Smooth muscle cell (in vitro differentiated cells): ENCODE measurements around the gene HOXD11. TPM values are rescaled to one million over a fixed set of nuclear protein-coding genes. Genes with fewer than 3 reads are reported as not detected.

ENCODE experiments used
- DNase-seq: peaks from one replicate; lab custom pipeline; 2025; ENCODE audit not compliant: unreplicated experiment; lab: John Stamatoyannopoulos, UW
- H2AFZ ChIP-seq: fragments of 200-600 bp; sonication (generic); 2 replicates; pipeline ENCODE4 v1.6.0; 2016; ENCODE audit warnings: antibody characterized with exemption, low read depth, mild to moderate bottlenecking
- H3F3A ChIP-seq: fragments of 200-600 bp; sonication (generic); 2 replicates; pipeline ENCODE4 v1.6.0; 2017; ENCODE audit warnings: antibody characterized with exemption, low read depth
- H3K27ac ChIP-seq: fragments of 200-600 bp; sonication (generic); 2 replicates; pipeline ENCODE4 v1.5.1; 2016; ENCODE audit warnings: low read depth, mild to moderate bottlenecking
- H3K27me3 ChIP-seq: fragments of 200-600 bp; sonication (generic); 2 replicates; pipeline ENCODE4 v1.6.1; 2016; ENCODE audit warnings: low read depth, mild to moderate bottlenecking
- H3K36me3 ChIP-seq: fragments of 200-600 bp; sonication (generic); 2 replicates; pipeline ENCODE4 v1.5.1; 2016; ENCODE audit warnings: low read depth
- H3K4me1 ChIP-seq: fragments of 200-600 bp; sonication (generic); 2 replicates; pipeline ENCODE4 v1.5.1; 2016; ENCODE audit warnings: low read depth
- H3K4me2 ChIP-seq: fragments of 200-600 bp; sonication (generic); 2 replicates; pipeline ENCODE4 v1.6.0; 2016; ENCODE audit warnings: mild to moderate bottlenecking
- H3K4me3 ChIP-seq: fragments of 200-600 bp; sonication (generic); 2 replicates; pipeline ENCODE4 v1.5.1; 2016; ENCODE audit warnings: mild to moderate bottlenecking
- H3K79me2 ChIP-seq: fragments of 200-600 bp; sonication (generic); 2 replicates; pipeline ENCODE4 v1.6.0; 2016; ENCODE audit warnings: low read depth, mild to moderate bottlenecking
- H3K9ac ChIP-seq: fragments of 200-600 bp; sonication (generic); 2 replicates; pipeline ENCODE4 v1.6.0; 2016; ENCODE audit warnings: low read depth
- H3K9me3 ChIP-seq: fragments of 200-600 bp; sonication (generic); replicated peaks from 2 replicates; pipeline ENCODE4 v1.5.1; 2016; ENCODE audit warnings: low read depth
- H4K20me1 ChIP-seq: fragments of 200-600 bp; sonication (generic); 2 replicates; pipeline ENCODE4 v1.6.0; 2016; ENCODE audit warnings: low read depth
- WGBS: methylation state at CpG from one replicate; pipeline ENCODE4 v1.1.7; 2016; ENCODE audit warnings: low lambda C conversion rate; 5-methylcytosine and 5-hydroxymethylcytosine counted together
- polyA plus RNA-seq: library from polyadenylated mRNA; unstranded; fragments of >200 nt; fragmentation: Nextera tagmentation; extraction: Ambion mirVana; gene quantifications from 2 replicates; pipeline ENCODE4 v1.2.1, GENCODE V29; 2016
- total RNA-seq: library from RNA; depleted of rRNA; stranded (reverse); fragments of >200 nt; gene quantifications from 2 replicates; pipeline ENCODE4 v1.2.3, GENCODE V29; 2014
- TF ChIP-seq, protein P1 (sequence below): fragments of 200-600 bp; sonication (generic); IDR thresholded peaks from 2 replicates; pipeline ENCODE4 v1.5.1; 2017; ENCODE audit warnings: borderline replicate concordance, mild to moderate bottlenecking, antibody characterized with exemption; ENCODE audit not compliant: insufficient read depth, poor library complexity, severe bottlenecking

The HOXD11 gene
- total and polyA plus RNA-seq, 2 experiments from 2014 or later = 4.4 to 7.9 TPM

DNA sequence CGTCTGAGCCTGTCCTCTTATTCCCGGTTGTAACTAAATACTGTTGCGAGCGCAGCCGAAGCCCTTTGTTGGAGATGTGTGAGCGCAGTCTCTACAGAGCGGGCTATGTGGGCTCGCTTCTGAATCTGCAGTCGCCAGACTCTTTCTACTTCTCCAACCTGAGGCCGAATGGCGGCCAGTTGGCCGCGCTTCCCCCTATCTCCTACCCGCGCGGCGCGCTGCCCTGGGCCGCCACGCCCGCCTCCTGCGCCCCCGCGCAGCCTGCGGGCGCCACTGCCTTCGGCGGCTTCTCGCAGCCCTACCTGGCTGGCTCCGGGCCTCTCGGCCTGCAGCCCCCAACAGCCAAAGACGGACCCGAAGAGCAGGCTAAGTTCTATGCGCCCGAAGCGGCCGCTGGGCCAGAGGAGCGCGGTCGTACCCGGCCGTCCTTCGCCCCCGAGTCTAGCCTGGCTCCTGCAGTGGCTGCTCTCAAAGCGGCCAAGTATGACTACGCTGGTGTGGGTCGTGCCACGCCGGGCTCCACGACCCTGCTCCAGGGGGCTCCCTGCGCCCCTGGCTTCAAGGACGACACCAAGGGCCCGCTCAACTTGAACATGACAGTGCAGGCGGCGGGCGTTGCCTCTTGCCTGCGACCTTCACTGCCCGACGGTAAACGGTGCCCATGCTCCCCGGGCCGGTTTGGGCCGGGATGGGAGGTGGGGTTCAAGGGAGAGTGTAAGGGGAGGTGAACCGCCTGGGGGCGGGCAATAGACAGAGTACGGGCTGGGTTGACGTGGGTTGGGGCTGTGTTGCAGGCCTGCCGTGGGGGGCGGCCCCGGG is 7.1 kb upstream of the HOXD11 start, which contains the start of gene HOXD12:
TSS of gene HOXD12 (plus strand) at position 68 of the 819 bp plus-strand sequence. CDS start at position 75, 7 bp downstream.
- H3K4me1 ChIP-seq = no peaks in the 10 kb centered on the region
- H3F3A ChIP-seq = peaks cover 3% of the 10 kb centered on the region
- no peak within 1 kb of the TSS for H3K9ac ChIP-seq
- peaks cover 96% of the 10 kb centered on the region for H3K27me3 ChIP-seq
- no peaks in the 10 kb centered on the region for H3K79me2 ChIP-seq
- H3K4me3 ChIP-seq = peak within 1 kb of the TSS; percentile 58
- no peak for DNase-seq
- H4K20me1 ChIP-seq = no peaks in the 10 kb centered on the region
- TF ChIP-seq, protein P1, sequence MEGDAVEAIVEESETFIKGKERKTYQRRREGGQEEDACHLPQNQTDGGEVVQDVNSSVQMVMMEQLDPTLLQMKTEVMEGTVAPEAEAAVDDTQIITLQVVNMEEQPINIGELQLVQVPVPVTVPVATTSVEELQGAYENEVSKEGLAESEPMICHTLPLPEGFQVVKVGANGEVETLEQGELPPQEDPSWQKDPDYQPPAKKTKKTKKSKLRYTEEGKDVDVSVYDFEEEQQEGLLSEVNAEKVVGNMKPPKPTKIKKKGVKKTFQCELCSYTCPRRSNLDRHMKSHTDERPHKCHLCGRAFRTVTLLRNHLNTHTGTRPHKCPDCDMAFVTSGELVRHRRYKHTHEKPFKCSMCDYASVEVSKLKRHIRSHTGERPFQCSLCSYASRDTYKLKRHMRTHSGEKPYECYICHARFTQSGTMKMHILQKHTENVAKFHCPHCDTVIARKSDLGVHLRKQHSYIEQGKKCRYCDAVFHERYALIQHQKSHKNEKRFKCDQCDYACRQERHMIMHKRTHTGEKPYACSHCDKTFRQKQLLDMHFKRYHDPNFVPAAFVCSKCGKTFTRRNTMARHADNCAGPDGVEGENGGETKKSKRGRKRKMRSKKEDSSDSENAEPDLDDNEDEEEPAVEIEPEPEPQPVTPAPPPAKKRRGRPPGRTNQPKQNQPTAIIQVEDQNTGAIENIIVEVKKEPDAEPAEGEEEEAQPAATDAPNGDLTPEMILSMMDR = no peak
- peak within 1 kb of the TSS; percentile 96 for H3K4me2 ChIP-seq
- H3K9me3 ChIP-seq = no peaks in the 10 kb centered on the region
- 8% methylated on average over 67 of the region's 70 CpGs for WGBS
- no peak within 1 kb of the TSS for H3K27ac ChIP-seq
- peak within 1 kb of the TSS; percentile 89 for H2AFZ ChIP-seq
- no peaks in the 10 kb centered on the region for H3K36me3 ChIP-seq

DNA sequence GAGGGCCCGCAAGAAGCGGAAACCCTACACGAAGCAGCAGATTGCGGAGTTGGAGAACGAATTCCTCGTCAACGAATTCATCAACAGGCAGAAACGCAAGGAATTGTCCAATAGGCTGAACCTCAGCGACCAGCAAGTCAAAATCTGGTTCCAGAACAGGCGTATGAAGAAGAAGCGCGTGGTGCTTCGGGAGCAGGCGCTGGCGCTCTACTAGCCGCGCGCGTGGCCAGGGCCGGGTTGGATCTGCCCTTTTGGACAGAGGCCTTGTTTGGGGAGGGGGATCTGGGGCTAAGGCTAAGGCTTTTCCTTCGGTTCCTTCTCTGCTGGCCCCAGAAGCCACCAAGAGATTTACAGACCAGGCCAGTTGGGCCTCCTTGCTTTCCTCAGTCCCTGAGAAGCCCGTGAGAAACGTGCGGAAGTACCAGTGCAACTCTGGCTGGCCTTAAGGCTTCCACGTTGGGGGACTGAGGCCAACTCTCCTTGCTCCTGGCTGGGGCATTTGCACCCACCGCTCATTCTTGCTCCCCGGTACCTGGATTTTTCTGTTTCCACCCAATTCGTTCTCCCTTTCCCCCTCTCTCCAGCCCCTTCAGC is 6.4 kb upstream of the HOXD11 start:
- Histone ChIP-seq H2AFZ (no peak overlapping the region), H3K4me1 (no peaks in the 10 kb centered on the region), H3K4me2 (no peak overlapping the region), H3K9me3 (no peaks in the 10 kb centered on the region), H3F3A (peaks cover 3% of the 10 kb centered on the region), H3K4me3 (peak overlapping the region; percentile 58), H3K79me2 (peaks cover 2% of the 10 kb centered on the region), H3K9ac (no peak overlapping the region), H3K27ac (no peak overlapping the region), H4K20me1 (no peaks in the 10 kb centered on the region), H3K27me3 (peaks cover 96% of the 10 kb centered on the region), H3K36me3 (no peaks in the 10 kb centered on the region)
- TF ChIP-seq, protein P1 = no peak
- WGBS = 37% methylated on average over 28 of the region's 28 CpGs
- DNase-seq = no peak

DNA sequence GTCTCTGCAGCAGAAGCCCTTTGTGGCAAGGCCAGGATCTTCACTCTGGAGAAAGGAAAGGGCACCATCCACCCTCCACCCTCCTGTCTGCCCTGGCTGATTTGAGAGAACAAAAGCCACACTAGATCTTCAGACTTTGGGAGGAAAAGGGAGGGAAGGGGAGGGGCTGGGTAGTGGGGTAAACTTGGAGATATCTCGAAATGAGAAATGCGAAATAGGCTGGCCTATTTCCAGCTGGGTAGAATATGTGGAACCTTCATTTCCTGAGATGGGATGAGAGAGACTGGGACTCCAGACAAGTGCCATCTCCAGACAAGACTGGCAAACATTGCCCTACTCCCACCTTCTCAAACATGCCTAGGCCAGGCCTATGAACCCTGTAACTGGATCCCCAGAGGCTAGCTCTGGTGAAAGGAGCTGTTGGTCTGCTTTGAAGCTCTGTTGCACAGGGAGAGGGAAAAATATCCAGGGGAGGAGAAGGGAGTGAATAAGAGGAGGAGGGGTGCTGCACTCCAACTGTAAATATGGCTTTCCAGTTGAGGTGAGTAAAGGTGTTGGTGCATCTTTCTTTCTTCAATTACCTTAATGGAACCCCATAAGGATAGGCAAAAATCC is 5.8 kb upstream of the HOXD11 start:
- no peaks in the 10 kb centered on the region for H4K20me1 ChIP-seq
- WGBS = 71% methylated on average over 2 of the region's 2 CpGs
- DNase-seq = no peak
- TF ChIP-seq, protein P1 = no peak
- peaks cover 3% of the 10 kb centered on the region for H3F3A ChIP-seq
- H3K9ac ChIP-seq = no peak overlapping the region
- H3K4me1 ChIP-seq = no peaks in the 10 kb centered on the region
- no peaks in the 10 kb centered on the region for H3K9me3 ChIP-seq
- H3K4me3 ChIP-seq = peak overlapping the region; percentile 58
- H3K4me2 ChIP-seq = no peak overlapping the region
- no peak overlapping the region for H3K27ac ChIP-seq
- H3K36me3 ChIP-seq = no peaks in the 10 kb centered on the region
- H2AFZ ChIP-seq = no peak overlapping the region
- H3K27me3 ChIP-seq = peaks cover 96% of the 10 kb centered on the region
- H3K79me2 ChIP-seq = peaks cover 9% of the 10 kb centered on the region
